Endothelial cell of umbilical vein (primary cell): Measurements from ENCODE around the gene DPM2. TPM values are rescaled to one million over a fixed set of nuclear protein-coding genes. Genes with fewer than 3 reads are reported as not detected.
A peak's percentile ranks its signal among the peaks of the same experiment; 100 is the strongest.

Experiments used
- BruUV-seq: library from RNA; stranded (reverse); fragments of 400-500 nt; replicated peaks from 2 replicates; lab custom pipeline; 2021; lab: Mats Ljungman, UMichigan
- CTCF ChIA-PET: fragments of 300-600, 350-600 bp; sonication (Branson Sonifier 250); formaldehyde crosslinking; loops from one replicate; lab custom pipeline; 2021; ENCODE audit warnings: antibody characterized with exemption, inconsistent platforms; lab: Charles Lee
- POLR2A ChIA-PET: fragments of 300-600, 350-600 bp; sonication (Branson Sonifier 250); formaldehyde crosslinking; loops from one replicate; lab custom pipeline; 2021; ENCODE audit warnings: antibody characterized with exemption, inconsistent platforms; lab: Charles Lee
- DNase-seq: peaks from one replicate; pipeline ENCODE4 v3.0.0-alpha.2; 2011; ENCODE audit warnings: low read depth, low spot score
- FAIRE-seq: peaks from 2 replicates; lab custom pipeline; 2011; peaks lifted over from hg19 to GRCh38; lab: Jason Lieb, UNC
- H2AFZ ChIP-seq: 2 replicates; pipeline ENCODE4 v1.6.0; 2012; ENCODE audit warnings: low read depth, low read length, control low read depth, inconsistent platforms
- H3K27ac ChIP-seq: 2 replicates; pipeline ENCODE4 v1.5.1; 2011; ENCODE audit warnings: low read depth, mild to moderate bottlenecking, control low read depth, low read length, moderate library complexity; ENCODE audit not compliant: insufficient read depth
- H3K27me3 ChIP-seq, 2 experiments: 2 replicates each; pipeline versions ENCODE4 v1.6.0 to v1.6.1; 2011; ENCODE audit warnings: low read length in 2 of 2, mixed read lengths in 1 of 2; ENCODE audit not compliant: control insufficient read depth in 2 of 2, insufficient read depth in 2 of 2
- H3K36me3 ChIP-seq, 2 experiments: 2 replicates in 1 of 2; 3 replicates in 1 of 2; pipeline ENCODE4 v1.5.1; 2011; ENCODE audit warnings: low read length in 2 of 2, mild to moderate bottlenecking in 1 of 2, moderate library complexity in 1 of 2; ENCODE audit not compliant: control insufficient read depth in 2 of 2, insufficient read depth in 2 of 2; ENCODE audit errors: extremely low read depth in 1 of 2
- H3K4me1 ChIP-seq: 3 replicates; pipeline ENCODE4 v1.5.1; 2011; ENCODE audit warnings: mild to moderate bottlenecking, low read length; ENCODE audit not compliant: control insufficient read depth, insufficient read depth; ENCODE audit errors: extremely low read depth
- H3K4me2 ChIP-seq: 2 replicates; pipeline ENCODE4 v1.6.1; 2011; ENCODE audit warnings: low read length, control low read depth, mixed read lengths; ENCODE audit not compliant: insufficient read depth
- H3K4me3 ChIP-seq, 3 experiments: fragments of 200-600 bp in 1 of 3; sonication (generic), shearing (Covaris generic) in 1 of 3; replicated peaks in 1 of 3; 2 replicates each; pipeline ENCODE4 v1.5.1; 2011 to 2016; ENCODE audit warnings: control low read depth in 3 of 3, low read length in 3 of 3, mild to moderate bottlenecking in 2 of 3, inconsistent platforms in 1 of 3, low read depth in 1 of 3, moderate library complexity in 1 of 3; ENCODE audit not compliant: insufficient read depth in 1 of 3
- H3K79me2 ChIP-seq: 2 replicates; pipeline ENCODE4 v1.6.0; 2012; ENCODE audit warnings: low read length, inconsistent platforms; ENCODE audit not compliant: control insufficient read depth, insufficient read depth
- H3K9ac ChIP-seq: replicated peaks from 2 replicates; pipeline ENCODE3; 2011; ENCODE audit warnings: low read length, control low read depth; ENCODE audit not compliant: insufficient read depth; ENCODE audit errors: extremely low read depth
- H3K9me1 ChIP-seq: replicated peaks from 3 replicates; pipeline ENCODE4 v1.6.0; 2011; ENCODE audit warnings: mild to moderate bottlenecking, low read length; ENCODE audit not compliant: control insufficient read depth, insufficient read depth; ENCODE audit errors: extremely low read depth
- H3K9me3 ChIP-seq: replicated peaks from 2 replicates; pipeline ENCODE4 v1.5.1; 2012; ENCODE audit warnings: low read length, inconsistent platforms; ENCODE audit not compliant: control insufficient read depth, insufficient read depth
- H4K20me1 ChIP-seq: replicated peaks from 2 replicates; pipeline ENCODE3; 2011; ENCODE audit warnings: mild to moderate bottlenecking, low read length; ENCODE audit not compliant: control insufficient read depth, insufficient read depth; ENCODE audit errors: extremely low read depth
- EZH2 ChIP-seq: IDR thresholded peaks from 2 replicates; pipeline ENCODE4 v1.6.1; 2012; ENCODE audit warnings: borderline replicate concordance, low read depth, mild to moderate bottlenecking, moderate library complexity, low read length, inconsistent platforms; ENCODE audit not compliant: severe bottlenecking
- FOS ChIP-seq: IDR thresholded peaks from 2 replicates; pipeline ENCODE4 v1.6.1; 2011; ENCODE audit warnings: mild to moderate bottlenecking, low read length, moderate library complexity, borderline replicate concordance; ENCODE audit not compliant: insufficient read depth
- GATA2 ChIP-seq: IDR thresholded peaks from 2 replicates; pipeline ENCODE4 v1.7.0; 2011; ENCODE audit warnings: low read depth, mild to moderate bottlenecking, moderate library complexity, mixed read lengths, low read length; ENCODE audit not compliant: insufficient read length, insufficient read depth
- JUN ChIP-seq: IDR thresholded peaks from 2 replicates; pipeline ENCODE4 v1.6.1; 2011; ENCODE audit warnings: borderline replicate concordance, low read depth; ENCODE audit not compliant: insufficient read length, insufficient read depth
- MYC ChIP-seq: IDR thresholded peaks from one replicate; pipeline ENCODE4 v1.6.1; 2011; ENCODE audit warnings: mild to moderate bottlenecking, low read depth, low read length
- POLR2A ChIP-seq: IDR thresholded peaks from 2 replicates; pipeline ENCODE4 v1.6.1; 2012; ENCODE audit warnings: low read depth, mild to moderate bottlenecking, control low read depth, low read length
- POLR2AphosphoS5 ChIP-seq: IDR thresholded peaks from 2 replicates; pipeline ENCODE4 v1.6.1; 2012; ENCODE audit warnings: low read depth, mild to moderate bottlenecking, control low read depth, low read length, moderate library complexity; ENCODE audit not compliant: insufficient read depth
- dilution Hi-C: fragments of 300-500 bp; cut with MboI; formaldehyde crosslinking; loops from one replicate; pipeline ENCODE4 v1.15.0; 2019; ENCODE audit warnings: low sequenced_read_pairs; ENCODE audit not compliant: extremely low pct_ligation_motif_present
- intact Hi-C: fragments of 100-400 bp; cut with micrococcal nuclease; formaldehyde crosslinking; loops from one replicate; pipeline ENCODE4 v1.10.0; 2022
- polyA plus RNA-seq, 4 experiments: library from polyadenylated mRNA; depleted of rRNA in 3 of 4; stranded (reverse) in 3 of 4; unstranded in 1 of 4; fragments of >200 nt; gene quantifications; 2 replicates each; pipeline versions ENCODE4 v1.2.1 to v1.2.3, GENCODE V29; 2011 to 2012; ENCODE audit warnings: missing spikeins in 1 of 4
- total RNA-seq: library from RNA; stranded (reverse); gene quantifications from 2 replicates; pipeline ENCODE4 v1.2.3, GENCODE V29; 2021
- TF ChIP-seq, protein P1 (sequence below), 2 donors: IDR thresholded peaks; 1 replicate in 1 of 2; 2 replicates in 1 of 2; pipeline ENCODE4 v1.5.1; 2011; ENCODE audit warnings: low read length in 2 of 2, mild to moderate bottlenecking in 2 of 2, moderate library complexity in 2 of 2, control low read depth in 1 of 2, inconsistent platforms in 1 of 2, low read depth in 1 of 2; ENCODE audit not compliant: insufficient read depth in 1 of 2; ENCODE audit errors: extremely low read depth in 1 of 2
- TF ChIP-seq, protein P2 (sequence below): IDR thresholded peaks from 2 replicates; pipeline ENCODE4 v1.6.1; 2011; ENCODE audit not compliant: insufficient read depth, insufficient read length

Gene DPM2
- total and polyA plus RNA-seq, 2 donors (not counting 3 experiments of a cell fraction or from before 2014, with no cell fraction given), result 47.9 to 63.9 TPM

DNA sequence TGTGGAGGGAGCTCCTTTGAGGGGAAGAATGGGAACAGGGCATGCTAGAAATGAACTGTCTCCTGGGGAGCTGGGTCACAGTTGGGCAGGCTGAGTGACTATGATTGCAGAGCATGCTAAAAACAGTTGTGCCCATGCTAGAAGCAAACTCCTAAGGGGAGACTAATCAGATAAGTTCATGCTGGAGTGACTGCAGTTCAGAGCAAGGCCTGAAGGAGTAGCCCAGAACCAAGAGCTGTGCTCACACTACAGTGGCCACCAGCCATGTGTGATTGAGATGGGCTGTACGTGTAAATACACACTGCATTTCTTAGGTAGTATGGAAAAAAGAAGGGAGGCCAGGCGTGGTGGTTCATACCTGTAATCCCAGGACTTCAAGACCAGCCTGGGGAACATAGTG lies 49.9 kb downstream of the DPM2 start:
- BruUV-seq, result no TSS peak
- no peak overlapping the region for H2AFZ ChIP-seq
- H3K9ac ChIP-seq, result no peak overlapping the region
- ChIA-PET POLR2A (no interaction called here), CTCF (interaction anchor here (0.6 to 1.2 kb wide), 2 partner anchors 10 to 40 kb away, joined by 3 to 6 read pairs; no protein-coding TSS in a partner anchor)
- H4K20me1 ChIP-seq, result no peaks in the 10 kb centered on the region
- intact Hi-C loops, result no loop called here
- TF ChIP-seq, protein P1, sequence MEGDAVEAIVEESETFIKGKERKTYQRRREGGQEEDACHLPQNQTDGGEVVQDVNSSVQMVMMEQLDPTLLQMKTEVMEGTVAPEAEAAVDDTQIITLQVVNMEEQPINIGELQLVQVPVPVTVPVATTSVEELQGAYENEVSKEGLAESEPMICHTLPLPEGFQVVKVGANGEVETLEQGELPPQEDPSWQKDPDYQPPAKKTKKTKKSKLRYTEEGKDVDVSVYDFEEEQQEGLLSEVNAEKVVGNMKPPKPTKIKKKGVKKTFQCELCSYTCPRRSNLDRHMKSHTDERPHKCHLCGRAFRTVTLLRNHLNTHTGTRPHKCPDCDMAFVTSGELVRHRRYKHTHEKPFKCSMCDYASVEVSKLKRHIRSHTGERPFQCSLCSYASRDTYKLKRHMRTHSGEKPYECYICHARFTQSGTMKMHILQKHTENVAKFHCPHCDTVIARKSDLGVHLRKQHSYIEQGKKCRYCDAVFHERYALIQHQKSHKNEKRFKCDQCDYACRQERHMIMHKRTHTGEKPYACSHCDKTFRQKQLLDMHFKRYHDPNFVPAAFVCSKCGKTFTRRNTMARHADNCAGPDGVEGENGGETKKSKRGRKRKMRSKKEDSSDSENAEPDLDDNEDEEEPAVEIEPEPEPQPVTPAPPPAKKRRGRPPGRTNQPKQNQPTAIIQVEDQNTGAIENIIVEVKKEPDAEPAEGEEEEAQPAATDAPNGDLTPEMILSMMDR (IDR thresholded peaks at IDR 0.05; ENCODE audit: extremely low read depth in 1 of 2, insufficient read depth in 1 of 2, low read depth in 1 of 2, low read length in 2 of 2), result peak in 1 of 2 donors; percentile 1
- no peak for TF ChIP-seq POLR2AphosphoS5
- H3K79me2 ChIP-seq, result no peaks in the 10 kb centered on the region
- H3K9me3 ChIP-seq, result no peaks in the 10 kb centered on the region
- H3K27ac ChIP-seq, result no peak overlapping the region
- H3K36me3 ChIP-seq, result peaks cover 8 to 28% of the 10 kb centered on the region in 2 experiments
- H3K4me2 ChIP-seq, result no peak overlapping the region
- no peak overlapping the region for H3K4me3 ChIP-seq
- DNase-seq (no peak), FAIRE-seq (no peak)
- no peaks in the 10 kb centered on the region for H3K9me1 ChIP-seq
- peaks cover 3% of the 10 kb centered on the region for H3K4me1 ChIP-seq
- H3K27me3 ChIP-seq, result no peaks in the 10 kb centered on the region
- dilution Hi-C loops, result no loop called here

DNA sequence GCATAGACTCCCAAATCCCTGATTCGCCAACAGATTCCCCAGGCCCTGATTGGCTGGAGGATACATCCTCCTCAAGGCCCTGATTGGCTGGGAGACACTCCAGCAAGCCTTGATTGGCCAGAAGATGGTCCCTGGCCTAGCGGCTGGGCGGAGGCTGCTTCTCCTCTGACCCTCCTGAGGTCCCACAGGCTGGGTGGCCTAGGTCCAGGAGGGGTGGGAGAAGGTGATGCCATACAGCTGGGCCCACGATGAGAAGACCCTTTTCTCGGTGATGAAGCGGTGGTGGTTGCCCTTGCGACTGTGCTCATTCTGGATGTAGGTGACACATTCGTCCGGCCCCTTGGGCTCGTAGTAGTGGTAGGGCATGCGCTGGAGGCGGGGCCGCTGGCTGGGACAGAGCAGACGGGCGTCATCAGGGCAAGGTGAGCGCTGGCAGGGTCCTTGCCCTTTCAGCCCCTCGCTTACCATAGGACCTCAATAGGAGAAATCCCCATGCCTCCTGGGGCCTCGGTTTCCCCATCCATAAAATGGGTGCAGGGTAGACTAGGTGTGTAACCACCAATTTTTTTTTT lies 51.2 kb downstream of the DPM2 start:
- CTCF ChIA-PET, result interaction anchor here (1.4 kb wide), 1 partner anchor 35 kb away, joined by 3 read pairs; no protein-coding TSS in a partner anchor
- no peaks in the 10 kb centered on the region for H3K79me2 ChIP-seq

More for the DNA sequence above, 51.2 kb downstream of the DPM2 start:
- no peak for DNase-seq
- TF ChIP-seq MYC (no peak), FOS (no peak), EZH2 (no peak), POLR2AphosphoS5 (no peak), POLR2A (no peak), JUN (no peak), GATA2 (no peak)
- TF ChIP-seq, protein P2, sequence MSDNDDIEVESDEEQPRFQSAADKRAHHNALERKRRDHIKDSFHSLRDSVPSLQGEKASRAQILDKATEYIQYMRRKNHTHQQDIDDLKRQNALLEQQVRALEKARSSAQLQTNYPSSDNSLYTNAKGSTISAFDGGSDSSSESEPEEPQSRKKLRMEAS, result no peak
- TF ChIP-seq, protein P1 (IDR thresholded peaks at IDR 0.05; ENCODE audit: extremely low read depth in 1 of 2, insufficient read depth in 1 of 2, low read depth in 1 of 2, low read length in 2 of 2), result no peak
- POLR2A ChIA-PET, result no interaction called here
- Histone ChIP-seq H3K4me3 (no peak overlapping the region), H3K4me1 (peaks cover 8% of the 10 kb centered on the region), H3K36me3 (peaks cover 8 to 26% of the 10 kb centered on the region in 2 experiments), H3K9me1 (no peaks in the 10 kb centered on the region), H3K9me3 (no peaks in the 10 kb centered on the region), H3K4me2 (no peak overlapping the region), H4K20me1 (no peaks in the 10 kb centered on the region), H2AFZ (no peak overlapping the region), H3K27ac (no peak overlapping the region), H3K9ac (no peak overlapping the region), H3K27me3 (no peaks in the 10 kb centered on the region)
- dilution Hi-C loops, result no loop called here
- BruUV-seq, result no TSS peak
- intact Hi-C loops, result no loop called here
- no peak for FAIRE-seq
